Heart left ventricle (tissue), 16 donors: Measurements from ENCODE around the gene FAM98C. TPM values are rescaled to one million over a fixed set of nuclear protein-coding genes. Genes with fewer than 3 reads are reported as not detected.
"Not testable (repeated sequence)": the region's sequence is repeated elsewhere in the genome, so short reads cannot be mapped to it uniquely, and the experiment has no call there.

Source experiments
- ATAC-seq, 4 donors: fragments of 200-7000 bp; cut with Tn5 transposase; one replicate each; pipeline ENCODE4 v1.9.1; 2020 to 2022; ENCODE audit warnings: moderate library complexity in 4 of 4, mild to moderate bottlenecking in 3 of 4, moderate number of reproducible peaks in 1 of 4
- DNase-seq, 5 donors: peaks; one replicate each; pipeline ENCODE4 v3.0.0-alpha.2; 2020
- H3K27ac ChIP-seq, 12 donors: fragments of 200-600 bp; sonication (generic) in 4 of 12; one replicate each; pipeline versions ENCODE4 v1.5.0 to v1.8.0; 2016 to 2022; ENCODE audit warnings: mild to moderate bottlenecking in 2 of 12
- H3K27me3 ChIP-seq, 9 donors: fragments of 200-600 bp; sonication (generic) in 2 of 9; one replicate each; pipeline versions ENCODE4 v1.5.1 to v1.8.0; 2016 to 2022; ENCODE audit warnings: mild to moderate bottlenecking in 3 of 9
- H3K36me3 ChIP-seq, 9 donors: fragments of 200-600 bp; sonication (generic) in 2 of 9; one replicate each; pipeline versions ENCODE4 v1.5.0 to v1.8.0; 2018 to 2022; ENCODE audit warnings: mild to moderate bottlenecking in 2 of 9
- H3K4me1 ChIP-seq, 12 donors: fragments of 200-600 bp; sonication (generic) in 4 of 12; one replicate each; pipeline versions ENCODE4 v1.5.0 to v1.8.0; 2016 to 2022; ENCODE audit warnings: mild to moderate bottlenecking in 3 of 12
- H3K4me3 ChIP-seq, 12 donors: fragments of 200-600 bp; sonication (generic) in 4 of 12; one replicate each; pipeline versions ENCODE4 v1.5.0 to v1.8.0; 2017 to 2022; ENCODE audit warnings: mild to moderate bottlenecking in 9 of 12, moderate library complexity in 4 of 12
- H3K9me3 ChIP-seq, 12 donors: fragments of 200-600 bp; sonication (generic) in 4 of 12; one replicate each; pipeline versions ENCODE4 v1.5.0 to v1.8.0; 2016 to 2022; ENCODE audit warnings: mild to moderate bottlenecking in 1 of 12
- CTCF ChIP-seq, 12 donors: fragments of 200-600 bp; sonication (generic) in 4 of 12; IDR thresholded peaks; one replicate each; pipeline versions ENCODE4 v1.5.0 to v1.8.0; 2018 to 2022; ENCODE audit warnings: antibody characterized with exemption in 12 of 12, mild to moderate bottlenecking in 5 of 12
- POLR2A ChIP-seq, 2 donors: fragments of 450-650 bp; IDR thresholded peaks; one replicate each; pipeline ENCODE4 v1.6.1; 2017; ENCODE audit warnings: antibody characterized with exemption in 2 of 2, mild to moderate bottlenecking in 2 of 2, moderate library complexity in 2 of 2
- WGBS, 4 donors: extraction: QIAGEN DNeasy Blood & Tissue Kit in 2 of 4; methylation state at CpG; one replicate each; pipeline versions ENCODE4 v1.1.5 to v1.1.7; 2013 to 2018; 5-methylcytosine and 5-hydroxymethylcytosine counted together
- intact Hi-C, 10 donors: fragments of 100-400 bp; cut with DNase I; formaldehyde crosslinking; loops; one replicate each; pipeline versions ENCODE4 v1.11.1 to v1.14.2; 2022
- polyA plus RNA-seq, 2 donors: library from polyadenylated mRNA; stranded (reverse); fragments of 200-250 nt; gene quantifications; one replicate each; pipeline ENCODE4 v1.2.3, GENCODE V29; 2013
- total RNA-seq, 9 donors: library from RNA; depleted of rRNA in 2 of 9; stranded (reverse); fragments of >200 nt in 2 of 9; fragmentation: NEBNext Ultra II Directional in 3 of 9; extraction: Animal tissue kit (Norgen Biotek cat#: 25700) in 3 of 9; gene quantifications; one replicate each; pipeline versions ENCODE4 v1.1.0 to v1.2.4, GENCODE V29; 2016 to 2023
- donor health status: ischemic (EF 13 %, LVEDD 7.1; RV severe dilation, severe dysfunction).
- donor health status: healthy with polysubstance abuse.
- donor health status: DM: no; HTN: yes; CAD: no.
- donor health status: DM: no; HTN: no; CAD: no.
- donor health status: ischemic (EF 25% LVEDD 6.9; RV normal size, moderate dysfunction).
- donor health status: ischemic (EF 25% LVEDD 5.7; RV mildly dilated, moderate dysfunction).
- donor health status: healthy.
- donor health status: DM: yes; HTN: yes; CAD: no.
- donor health status: ischemic (EF 35%, LVEDD 5.7; RV mildly dilated, moderate dysfunction).
- donor health status: nonischemic (EF 11% LVEDD 7.7; RV severe dilation, severe dysfunction).
- donor health status: DM: yes; HTN: yes; CAD: no.
- donor health status: PGD.
- donor health status: ischemic (EF 29% LVEDD 5.4; RV normal size, mild dysfunction).
- donor health status: nonischemic (EF 23%, LVEDD 6.1; RV moderate dilation, normal function).

Gene FAM98C
- total and polyA plus RNA-seq, 11 donors, result 9.3 to 15.8 (median 11.8) TPM

GRCh38 chr19:38409631-38410133 is 6.8 kb downstream of the FAM98C start:
- ATAC-seq, result peak; percentile 50 to 84 (median 76)
- peak in 2 of 5 donors; percentile 58 to 60 for DNase-seq
- H3K27ac ChIP-seq, result no peak overlapping the region
- peaks cover 0 to 36% (median 22%) of the 10 kb centered on the region in 9 donors for H3K36me3 ChIP-seq
- intact Hi-C loops, result loop anchor here in 7 of 10 donors (5.0 to 10.0 kb wide), 6 partner anchors 105 to 545 kb away; partner anchors contain the start of genes MRPS12 (in 3 of the 7) and SARS2 (in 3 of the 7)
- WGBS, 4 donors, result 31 to 37% (median 32%) methylated on average over 7 of the region's 7 CpGs
- H3K9me3 ChIP-seq, result no peaks in the 10 kb centered on the region
- no peaks in the 10 kb centered on the region for H3K27me3 ChIP-seq
- no peak for TF ChIP-seq CTCF (IDR thresholded peaks at IDR 0.05)
- no peak for TF ChIP-seq POLR2A (IDR thresholded peaks at IDR 0.05)
- H3K4me3 ChIP-seq, result no peak overlapping the region
- H3K4me1 ChIP-seq, result peaks cover 0 to 4% (median 0%) of the 10 kb centered on the region in 12 donors

- H3K27ac ChIP-seq, H3K4me3 ChIP-seq, H3K27me3 ChIP-seq, DNase-seq, ATAC-seq, H3K4me1 ChIP-seq, H3K9me3 ChIP-seq: not testable (repeated sequence)
- WGBS, 4 donors, result 59 to 72% (median 69%) methylated on average over 6 of the region's 6 CpGs
- intact Hi-C loops, result loop anchor here in 1 of 10 donors (10.0 kb wide), 1 partner anchor 544 kb away; no protein-coding TSS in a partner anchor
- peaks cover 0 to 29% (median 17%) of the 10 kb centered on the region in 9 donors for H3K36me3 ChIP-seq
These were observed 7.5 kb downstream of the FAM98C start for GRCh38 chr19:38410407-38410806.

DNA sequence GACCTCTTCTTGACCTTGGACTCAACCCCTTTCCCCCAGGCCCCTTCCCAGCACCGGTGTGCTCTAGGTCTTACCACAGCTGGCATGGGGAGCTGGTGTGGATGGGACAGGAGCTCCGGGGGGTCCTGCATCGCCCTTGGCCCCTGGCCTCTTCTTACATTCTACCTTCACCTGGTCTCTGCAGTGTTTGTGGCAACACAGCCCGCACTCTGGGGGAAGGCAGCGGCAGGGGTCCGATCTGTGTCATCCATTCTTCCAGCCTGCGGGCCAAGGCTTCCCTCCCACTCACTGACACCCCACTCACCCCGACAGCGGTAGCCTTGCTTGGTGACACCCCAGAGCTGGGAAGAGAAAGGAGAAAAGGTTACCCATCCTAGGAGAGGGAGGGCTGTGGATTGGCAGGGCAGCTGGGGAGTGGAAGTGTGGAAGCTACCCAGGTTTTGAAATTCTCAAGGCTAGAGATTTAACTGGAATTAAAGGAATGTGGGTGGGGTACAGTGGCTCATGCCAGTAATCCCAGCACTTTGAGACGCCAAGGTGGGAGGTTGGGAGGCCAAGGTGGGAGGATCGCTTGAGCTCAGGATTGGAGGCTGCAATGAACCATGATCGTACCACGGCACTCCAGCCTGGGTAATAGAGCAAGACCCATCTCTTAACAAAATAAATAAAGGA is 8.3 kb downstream of the FAM98C start:
- Histone ChIP-seq H3K4me3 (no peak overlapping the region), H3K9me3 (no peaks in the 10 kb centered on the region), H3K27ac (no peak overlapping the region), H3K36me3 (peaks cover 0 to 25% (median 12%) of the 10 kb centered on the region in 9 donors), H3K27me3 (no peaks in the 10 kb centered on the region), H3K4me1 (peaks cover 0 to 4% (median 0%) of the 10 kb centered on the region in 12 donors)
- no peak for TF ChIP-seq POLR2A (IDR thresholded peaks at IDR 0.05)
- no peak for TF ChIP-seq CTCF (IDR thresholded peaks at IDR 0.05)
- DNase-seq (no peak), ATAC-seq (peak in 1 of 4 donors; percentile 13)
- WGBS, 4 donors, result 84 to 89% (median 87%) methylated on average over 13 of the region's 13 CpGs
- intact Hi-C loops, result loop anchor here in 1 of 10 donors (10.0 kb wide), 1 partner anchor 544 kb away; no protein-coding TSS in a partner anchor

GRCh38 chr19:38411898-38412297 is 9.0 kb downstream of the FAM98C start:
- not testable (repeated sequence) for H3K9me3 ChIP-seq, ATAC-seq, H3K4me3 ChIP-seq, H3K27me3 ChIP-seq, H3K4me1 ChIP-seq, H3K27ac ChIP-seq, DNase-seq
- intact Hi-C loops, result loop anchor here in 1 of 10 donors (10.0 kb wide), 1 partner anchor 543 kb away; no protein-coding TSS in a partner anchor
- 90 to 93% (median 92%) methylated on average over 5 of the region's 5 CpGs for WGBS, 4 donors
- H3K36me3 ChIP-seq, result peaks cover 0 to 17% (median 5%) of the 10 kb centered on the region in 9 donors

DNA sequence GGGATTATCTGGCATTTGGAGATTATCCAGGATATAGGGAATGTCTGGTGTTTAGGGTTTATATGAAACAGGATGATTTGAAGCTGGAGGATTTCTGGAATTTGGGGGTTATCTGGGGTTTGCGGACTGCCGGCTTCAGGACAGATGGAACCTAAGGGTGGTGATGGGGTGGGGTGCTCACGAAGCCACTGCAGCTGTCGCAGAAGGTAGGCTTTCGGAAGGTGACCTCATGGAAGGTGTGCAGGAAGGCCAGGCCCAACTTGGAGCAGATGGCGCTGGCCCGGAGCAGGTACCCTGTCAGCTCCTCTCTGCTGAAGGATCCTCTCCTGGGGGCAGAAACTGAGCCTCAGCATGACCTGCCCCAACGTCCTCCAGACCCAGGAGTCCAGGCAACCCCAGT is 9.6 kb downstream of the FAM98C start:
- 90 to 95% (median 91%) methylated on average over 5 to 8 of the region's 8 CpGs for WGBS, 4 donors
- H3K4me3 ChIP-seq, result no peak overlapping the region
- H3K27ac ChIP-seq, result no peak overlapping the region
- H3K9me3 ChIP-seq, result no peaks in the 10 kb centered on the region
- H3K4me1 ChIP-seq, result peaks cover 0 to 4% (median 1%) of the 10 kb centered on the region in 12 donors
- peaks cover 0 to 12% (median 0%) of the 10 kb centered on the region in 9 donors for H3K36me3 ChIP-seq
- DNase-seq (no peak), ATAC-seq (no peak)
- TF ChIP-seq POLR2A (IDR thresholded peaks at IDR 0.05) (no peak), CTCF (IDR thresholded peaks at IDR 0.05) (no peak)
- H3K27me3 ChIP-seq, result no peaks in the 10 kb centered on the region
- intact Hi-C loops, result loop anchor here in 1 of 10 donors (10.0 kb wide), 1 partner anchor 542 kb away; no protein-coding TSS in a partner anchor
